ENCODE measurements around the gene MRPL3.

MRPL3 gene

DNA sequence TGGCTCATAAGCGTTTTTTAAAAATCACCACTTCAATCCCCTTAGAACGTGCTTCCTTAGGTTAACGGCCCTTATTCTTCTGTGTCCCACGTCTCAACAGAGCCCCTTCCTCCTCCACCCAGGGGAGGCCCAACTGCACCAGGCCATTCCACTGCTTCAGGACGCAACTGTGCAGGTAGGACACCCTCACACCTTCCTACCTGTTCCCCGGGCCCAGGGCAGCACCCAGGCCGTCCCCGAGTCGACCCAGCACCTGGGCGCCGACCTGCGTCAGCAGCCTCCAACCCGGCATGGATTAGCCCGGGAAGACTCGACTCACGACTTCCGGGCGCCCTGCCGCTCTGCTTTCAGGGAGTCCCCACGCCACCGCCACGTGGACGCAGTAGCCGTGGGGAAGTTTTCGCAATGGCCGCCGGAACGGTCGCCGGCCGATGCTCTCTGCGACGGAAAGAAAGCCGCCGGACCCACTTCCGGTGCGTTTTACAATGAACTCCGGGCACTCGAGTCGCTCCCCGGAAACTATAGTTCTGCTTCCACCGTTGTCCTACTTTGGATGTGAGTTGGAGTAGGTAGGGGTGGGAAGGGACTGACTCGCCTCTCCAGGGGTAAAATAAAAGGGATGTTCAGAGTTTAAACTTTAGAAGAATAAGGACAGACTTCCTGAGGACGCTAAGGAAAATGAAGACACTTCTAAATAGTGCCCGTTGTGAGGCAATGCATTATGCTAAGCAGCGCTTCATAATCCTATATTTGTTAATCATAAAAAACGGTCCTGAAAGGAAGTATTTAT is at the start of gene MRPL3:
MRPL3 (minus strand) TSS at position 442 of the 790 bp plus-strand sequence; CDS start at position 292, 150 bp downstream.
- peak; percentile 86 to 95 for DNase-seq

DNA sequence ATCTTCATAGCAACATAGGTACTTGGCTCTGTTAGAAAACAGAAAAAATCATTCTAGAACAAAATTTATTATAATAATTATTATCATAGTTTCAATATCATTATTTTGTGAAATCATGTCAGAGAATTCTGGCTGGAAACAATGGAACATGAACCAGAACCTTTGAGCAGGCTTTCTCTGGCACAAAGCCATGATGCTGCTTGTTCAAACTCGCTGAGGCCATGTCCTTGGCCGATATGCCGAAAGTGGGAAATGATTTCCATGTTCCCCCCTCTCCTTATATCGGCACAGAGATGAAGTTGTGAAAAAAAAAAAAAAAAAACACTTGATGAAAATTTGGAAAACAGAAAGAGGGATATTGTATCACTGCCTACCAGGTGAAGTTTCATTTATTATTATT is 49.0 kb upstream of the MRPL3 start:
- DNase-seq = peak in 1 of 2 experiments; percentile 54

DNA sequence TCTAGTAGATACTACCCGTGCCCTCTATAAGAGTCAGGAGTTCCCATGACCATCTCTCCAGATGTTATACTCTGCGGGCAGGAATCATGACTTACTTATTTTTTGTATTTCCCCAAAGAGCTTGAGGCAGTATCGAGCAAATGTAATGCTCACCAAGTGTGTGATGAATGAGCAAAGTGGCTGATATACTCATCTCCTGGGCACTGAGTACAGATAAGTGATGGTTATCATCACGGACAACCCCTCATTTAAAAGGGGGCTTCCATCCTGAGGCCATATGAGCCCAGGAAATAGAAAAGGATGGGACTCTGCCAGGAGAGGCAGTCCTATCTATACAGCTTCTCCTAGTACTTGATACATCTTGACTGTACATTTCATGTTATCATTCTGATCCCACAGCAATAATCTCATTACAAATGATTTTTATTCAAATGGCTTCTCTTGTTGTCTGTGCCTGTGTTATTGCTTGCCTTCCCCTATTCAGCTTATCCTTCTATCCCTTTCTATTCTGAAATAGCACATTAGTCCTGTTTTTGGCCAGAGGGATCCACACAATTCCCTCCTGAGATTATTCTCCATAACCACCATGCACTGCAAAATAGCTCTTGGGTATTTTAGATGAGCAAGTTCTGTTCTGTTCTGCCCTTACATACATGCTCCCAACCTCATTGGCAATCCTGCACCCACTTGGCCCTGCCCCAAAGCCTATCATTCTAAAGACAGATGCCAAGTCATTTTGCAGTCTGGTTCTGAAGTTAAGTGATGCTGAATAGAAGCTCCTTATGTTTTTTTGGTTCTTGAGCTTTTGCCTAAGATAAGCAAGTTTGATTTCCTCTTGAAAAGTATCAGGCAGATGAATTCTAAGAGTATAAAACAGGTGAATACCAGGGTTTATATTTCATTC is 48.0 kb upstream of the MRPL3 start:
- peak; percentile 20 to 70 for DNase-seq

DNA sequence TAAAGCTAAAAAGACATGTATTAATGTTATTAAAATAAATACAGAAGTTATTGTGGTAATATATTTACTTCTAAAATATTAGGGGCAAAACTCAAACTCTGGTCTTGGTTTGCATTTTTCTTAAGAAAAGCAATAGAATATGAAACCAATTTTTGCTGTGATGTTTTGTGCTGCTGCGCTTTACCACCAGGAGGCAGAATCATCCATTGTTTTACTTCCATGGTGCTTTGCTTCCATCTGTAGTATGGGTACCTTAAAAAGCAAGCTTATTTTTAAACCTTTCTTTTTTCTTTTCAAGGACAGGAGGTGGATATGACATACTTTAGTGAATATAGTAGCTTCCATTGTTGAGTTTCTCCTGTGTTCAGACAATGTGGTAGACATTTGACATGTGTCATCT is 46.6 kb upstream of the MRPL3 start:
- DNase-seq = peak in 1 of 2 experiments; percentile 8

DNA sequence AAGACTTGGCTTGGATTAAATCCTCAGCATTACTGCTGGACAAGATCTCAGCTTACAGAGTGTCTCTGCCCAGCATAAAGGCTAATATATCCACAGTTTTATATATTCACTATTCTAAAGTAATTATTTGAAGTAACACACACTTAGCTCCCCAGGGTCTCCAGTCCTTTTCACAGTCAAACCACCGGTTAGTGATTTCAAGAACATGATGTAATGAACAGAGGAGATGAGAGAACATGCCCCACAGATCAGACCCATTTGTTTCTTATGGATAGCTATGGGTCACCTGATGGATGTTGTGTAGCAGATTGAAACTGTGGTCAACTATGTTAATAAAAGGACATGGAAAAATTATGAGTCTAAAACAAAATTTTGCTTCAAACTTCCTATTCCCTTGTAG is 44.8 kb upstream of the MRPL3 start:
- no peak for DNase-seq

DNA sequence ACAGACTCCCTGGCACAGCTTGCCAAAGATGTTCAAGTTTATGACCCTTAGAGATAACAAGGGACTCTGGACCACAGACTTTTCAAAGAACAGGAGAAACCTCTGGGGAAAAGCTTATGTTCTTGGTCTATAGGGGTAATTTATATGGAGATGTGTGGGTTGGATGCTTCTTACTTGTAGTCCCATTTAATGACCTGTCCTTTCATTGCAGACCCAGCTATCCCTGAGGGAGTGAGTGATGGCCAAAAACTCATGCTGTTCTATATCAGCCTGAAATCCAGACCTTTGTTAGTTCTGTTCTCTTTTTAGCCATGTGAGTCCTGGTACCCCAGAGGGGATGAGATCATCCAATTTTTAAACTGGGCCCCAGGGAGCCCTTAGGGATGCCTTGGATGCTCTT is 43.7 kb upstream of the MRPL3 start:
- DNase-seq = no peak

DNA sequence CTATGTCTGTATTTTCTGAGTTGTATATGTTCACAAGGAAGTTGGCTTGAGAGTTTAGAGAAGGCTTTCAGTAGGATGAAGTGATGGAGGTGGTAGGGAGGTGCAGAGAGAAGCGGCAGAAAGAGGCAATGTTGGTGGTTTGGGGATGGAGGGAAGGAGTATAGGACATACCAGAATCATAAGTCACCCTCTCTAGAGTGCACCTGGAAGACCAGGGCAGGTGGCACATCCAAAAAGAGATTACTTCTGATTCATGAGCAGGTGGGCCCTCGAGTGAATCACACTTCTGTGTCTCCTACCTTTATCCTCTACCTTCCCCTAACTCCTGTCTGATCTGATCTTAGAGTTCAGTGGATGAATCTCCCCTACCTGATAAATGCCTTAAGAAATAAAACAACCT is 41.8 kb upstream of the MRPL3 start:
- no peak for DNase-seq

DNA sequence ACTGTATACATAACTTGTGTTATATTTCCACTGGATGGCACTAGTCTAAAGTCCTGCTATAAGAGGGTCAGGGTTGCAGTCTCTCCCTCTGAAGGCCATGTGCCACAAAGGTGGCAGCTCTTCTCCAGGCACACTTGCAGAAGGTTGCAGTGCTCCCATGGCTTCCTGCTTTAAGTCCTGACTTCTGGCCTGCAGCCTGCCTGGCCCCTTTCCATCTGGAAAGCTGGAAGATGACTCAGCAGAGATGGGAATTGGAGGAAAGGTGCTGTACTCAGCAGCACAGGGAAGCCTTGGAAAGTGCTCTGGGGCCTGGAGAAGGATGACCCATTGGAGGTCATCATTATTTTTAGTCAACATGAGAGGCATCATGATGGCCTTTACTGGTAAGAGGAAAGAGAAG is 40.9 kb upstream of the MRPL3 start:
- peak; percentile 61 to 87 for DNase-seq

DNA sequence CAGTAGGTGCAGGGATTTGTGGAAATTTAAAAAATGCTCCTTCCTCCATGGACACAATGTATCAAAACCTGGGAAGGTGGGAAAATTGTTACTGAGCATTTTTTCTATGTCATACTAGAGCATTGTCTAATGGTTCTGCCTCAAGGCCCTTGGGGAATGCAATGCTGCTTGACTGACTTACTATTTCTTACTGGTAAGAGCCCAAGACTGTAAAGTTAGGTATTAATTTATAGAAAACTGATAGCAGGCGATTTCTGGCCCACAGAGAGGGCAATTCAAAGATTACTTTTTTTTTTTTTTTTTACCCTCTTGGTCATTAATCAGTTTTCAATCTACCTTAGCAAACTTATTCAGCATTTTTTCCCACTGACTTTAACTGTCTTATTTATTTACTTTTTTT is 38.5 kb upstream of the MRPL3 start:
- DNase-seq = no peak

DNA sequence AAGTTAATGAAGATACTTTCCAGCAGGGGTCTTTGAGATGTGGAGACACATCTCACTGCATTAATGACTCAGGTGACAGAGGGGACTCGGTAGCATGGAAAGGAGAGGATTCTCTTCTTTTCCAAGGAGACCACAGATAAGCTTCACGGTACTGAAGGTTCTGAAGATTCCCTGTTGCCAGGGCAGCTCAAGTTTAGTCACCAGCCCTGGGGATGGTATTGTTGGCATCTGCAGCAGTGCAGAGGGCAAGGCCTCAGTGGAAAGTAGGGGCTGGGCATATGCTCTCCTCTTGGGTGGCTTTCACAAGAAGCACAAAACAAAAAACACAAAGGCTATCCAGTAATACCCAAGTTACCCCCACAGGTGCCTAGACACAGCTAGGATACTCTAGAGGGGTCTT is 38.0 kb upstream of the MRPL3 start:
- DNase-seq = no peak

DNA sequence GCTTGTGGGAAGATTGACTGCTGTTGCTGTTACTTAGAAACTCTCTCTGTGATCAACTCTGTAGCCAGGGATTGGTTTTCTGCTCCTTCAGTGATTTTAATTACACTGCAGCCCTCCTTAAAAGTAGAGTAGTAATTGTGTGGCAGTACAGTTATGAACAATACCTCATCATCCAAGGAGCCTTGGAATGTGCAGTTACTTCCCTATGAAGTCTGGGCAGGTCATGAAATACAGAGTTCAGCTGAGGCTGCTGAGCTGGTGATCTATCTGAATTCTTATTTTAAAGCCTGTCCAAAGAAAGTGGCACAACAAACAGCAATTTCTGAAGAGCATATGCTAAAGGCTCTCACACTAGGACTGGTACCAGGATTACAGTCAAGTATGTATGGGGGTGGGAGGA is 37.4 kb upstream of the MRPL3 start:
- DNase-seq = no peak

DNA sequence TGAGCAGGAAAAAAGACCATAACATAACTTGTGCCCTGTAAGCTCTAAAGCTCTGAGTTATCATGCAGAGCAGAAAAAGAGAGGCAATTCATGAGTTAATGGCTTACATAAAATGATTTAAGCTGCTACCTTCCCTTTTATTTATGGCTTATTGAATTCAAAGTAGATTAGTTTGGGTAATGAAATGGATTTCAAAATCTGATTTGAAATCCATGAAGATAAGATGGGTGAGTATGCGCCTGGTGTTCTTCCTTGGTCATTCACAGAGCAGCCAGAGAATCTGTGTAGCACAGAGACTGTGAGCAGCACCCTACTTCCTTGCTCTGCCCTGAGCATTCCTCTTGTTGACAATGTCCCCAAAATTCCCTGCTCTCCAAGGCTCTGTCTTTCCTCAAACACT is 36.2 kb upstream of the MRPL3 start:
- no peak for DNase-seq

DNA sequence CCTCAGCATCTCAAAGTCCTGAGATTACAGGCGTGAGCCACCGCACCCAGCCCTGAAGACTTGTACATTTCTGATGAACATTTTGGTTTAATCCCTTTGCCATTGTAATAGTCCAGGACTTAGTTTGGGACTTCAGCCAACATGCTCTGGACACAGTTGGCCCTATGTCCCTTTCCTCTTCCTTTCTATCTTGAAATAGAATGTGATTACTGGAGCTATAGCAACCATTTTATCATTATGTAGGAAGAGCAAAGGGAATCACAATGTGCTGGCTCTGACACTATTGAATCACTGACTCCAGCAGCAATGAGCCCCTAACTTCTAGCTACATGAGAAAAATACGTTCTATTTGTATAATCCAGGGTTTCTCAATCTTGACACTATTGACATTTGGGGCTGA is 34.8 kb upstream of the MRPL3 start:
- DNase-seq = no peak

DNA sequence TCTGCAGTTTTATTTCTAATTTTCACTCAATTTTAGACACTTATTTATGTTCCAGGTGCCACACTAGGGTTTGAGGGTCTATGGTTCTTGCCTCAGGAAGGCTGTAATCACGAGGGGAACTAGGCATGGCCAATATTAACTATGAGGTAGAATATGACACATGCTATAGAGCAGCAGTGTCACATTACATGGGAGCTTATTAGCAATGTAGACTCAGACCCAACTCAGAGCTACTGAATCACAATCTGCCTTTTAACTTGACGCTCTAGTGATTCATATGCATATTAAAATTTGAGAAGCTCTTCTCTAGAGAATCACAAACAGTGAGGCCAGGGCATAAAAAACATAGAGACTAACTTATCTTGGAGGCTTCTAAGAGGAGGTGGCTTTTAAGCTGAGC is 32.8 kb upstream of the MRPL3 start:
- peak in 1 of 2 experiments; percentile 37 for DNase-seq

DNA sequence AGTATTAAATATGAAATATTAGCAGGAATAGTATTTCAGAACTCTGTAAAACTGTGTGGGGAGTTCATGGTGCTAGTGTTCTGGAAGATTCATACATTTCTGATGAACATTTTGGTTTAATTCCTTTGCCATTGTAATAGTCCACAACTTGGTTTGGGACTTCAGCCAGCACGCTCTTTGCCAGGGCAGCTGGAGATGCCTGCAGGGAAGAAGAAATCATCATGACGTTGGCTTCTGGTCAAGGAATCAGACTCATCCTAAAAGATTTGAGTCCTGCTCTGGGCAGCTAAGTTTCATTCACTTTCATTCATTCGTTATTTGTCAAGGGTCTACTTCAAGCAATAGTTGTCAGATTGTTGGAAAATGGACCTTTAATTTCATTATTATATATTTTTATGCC is 32.4 kb upstream of the MRPL3 start:
- DNase-seq = peak; percentile 40 to 81

DNA sequence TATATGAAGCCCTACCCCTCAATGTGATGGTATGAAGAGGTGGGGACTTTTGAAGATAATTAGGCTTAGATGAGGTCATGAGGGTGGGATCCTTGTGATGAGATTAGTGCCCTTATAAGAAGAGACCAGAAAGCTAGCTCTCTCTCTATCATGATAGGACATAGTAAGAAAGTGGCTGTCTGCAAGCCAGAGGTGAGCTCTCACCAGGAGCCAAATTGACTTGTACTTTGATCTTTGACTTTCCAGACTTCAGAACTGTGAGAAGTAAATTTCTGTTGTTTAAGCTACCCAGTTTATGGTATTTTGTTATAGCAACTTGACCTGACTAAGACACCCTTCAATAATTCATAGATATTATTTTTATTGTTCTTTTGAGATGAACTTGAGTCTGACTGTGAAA is 29.9 kb upstream of the MRPL3 start:
- no peak for DNase-seq

DNA sequence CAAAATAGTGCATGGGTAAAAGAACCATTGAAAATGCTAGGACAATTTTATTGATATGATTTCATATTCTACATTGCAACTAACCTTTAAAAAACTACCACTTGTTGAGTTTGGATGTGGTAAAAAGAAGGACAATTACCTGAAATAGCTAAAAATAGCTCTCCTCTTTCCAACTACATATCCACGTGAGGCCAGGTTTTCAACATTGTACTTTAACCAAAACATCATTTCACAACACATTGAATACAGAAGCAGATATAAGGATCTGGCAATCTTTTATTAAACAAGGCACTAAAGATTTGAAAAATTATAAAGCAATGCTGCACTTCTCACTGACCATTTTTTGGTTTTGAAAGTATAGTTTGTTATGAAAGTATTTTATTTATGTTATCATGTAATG is 28.1 kb upstream of the MRPL3 start:
- DNase-seq = no peak

DNA sequence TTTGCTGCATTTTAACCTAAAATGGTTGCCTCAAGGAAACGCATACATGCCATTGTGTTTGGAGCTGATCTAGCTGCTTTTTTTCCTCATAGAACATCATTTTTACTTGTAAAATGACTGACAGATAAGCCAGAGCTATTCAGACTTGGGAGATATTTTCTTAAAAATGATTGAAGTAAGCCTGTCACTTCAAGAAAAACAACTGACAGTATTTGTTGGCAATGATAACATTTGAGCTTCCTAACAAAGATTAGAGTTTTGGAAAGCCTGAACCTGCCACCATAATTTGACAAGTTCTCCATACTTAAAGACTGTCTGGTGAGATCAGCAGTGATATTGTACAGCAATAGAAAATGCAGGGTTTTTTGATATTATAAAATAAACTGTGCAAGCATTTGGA is 27.6 kb upstream of the MRPL3 start:
- no peak for DNase-seq

DNA sequence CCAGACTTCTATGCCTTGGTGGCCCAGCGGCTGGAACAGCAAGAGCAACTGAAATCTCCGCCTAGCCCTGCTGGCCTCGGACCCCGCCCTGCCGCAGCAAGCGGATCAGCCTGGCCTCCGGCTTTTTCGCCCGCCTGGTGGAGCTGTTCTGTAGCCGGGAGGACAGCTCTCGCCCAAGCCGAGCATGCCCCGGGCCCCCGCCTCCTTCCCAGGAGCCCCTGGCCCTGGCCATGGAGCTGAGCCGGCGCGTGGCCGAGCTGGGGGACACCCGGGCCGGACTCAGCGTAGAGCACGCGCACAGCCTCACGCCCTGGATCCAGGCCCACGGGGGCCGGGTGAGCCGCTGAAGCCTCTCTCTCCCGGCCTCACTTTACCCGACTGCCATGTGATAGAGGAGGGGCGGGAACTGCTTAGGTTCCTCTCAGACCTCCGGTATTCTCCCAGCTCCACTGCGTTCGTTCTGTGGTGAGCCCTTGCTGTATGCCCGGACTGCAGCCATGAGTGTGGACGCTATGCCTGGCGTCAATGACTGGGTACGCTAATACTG is 24.1 kb upstream of the MRPL3 start:
- DNase-seq = peak; percentile 14 to 84

DNA sequence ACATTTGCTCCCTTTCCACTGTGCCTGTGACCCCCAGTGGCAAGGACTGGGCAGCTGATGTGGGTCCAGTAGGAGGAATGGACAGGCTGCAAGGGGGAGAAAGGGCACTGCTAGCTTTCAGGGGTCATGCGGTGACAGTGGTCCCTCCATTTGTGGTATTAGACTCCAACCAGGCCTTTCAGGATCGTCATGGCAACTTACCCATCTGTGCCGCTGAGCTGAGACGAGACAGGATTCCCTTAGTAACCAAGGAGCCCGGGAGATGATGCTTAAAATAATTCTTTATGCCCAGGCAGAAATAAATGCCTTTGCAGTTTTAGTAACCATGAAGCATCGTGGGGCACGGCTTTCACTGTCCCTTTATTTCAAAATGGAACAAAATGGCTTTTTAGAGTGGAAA is 15.9 kb upstream of the MRPL3 start:
- no peak for DNase-seq

DNA sequence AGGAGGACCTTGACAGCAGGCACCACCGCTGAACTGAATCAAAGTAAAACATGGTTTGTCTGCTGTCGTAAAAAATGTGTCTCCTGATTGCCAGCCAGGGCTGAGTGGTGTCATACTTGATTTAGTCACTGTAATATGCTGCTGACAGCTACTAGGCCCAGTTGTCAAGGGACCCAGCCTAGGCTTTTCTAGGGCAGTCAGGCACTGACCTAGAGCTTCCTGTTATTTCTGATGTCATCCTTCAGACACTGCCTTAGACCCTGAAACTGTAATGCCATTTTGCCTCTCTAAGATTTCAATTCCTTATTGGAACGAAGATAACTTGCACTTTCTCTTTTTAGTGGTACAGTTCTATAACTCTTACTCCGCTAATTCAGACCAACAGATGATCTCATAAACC is 2.6 kb upstream of the MRPL3 start:
- no peak for DNase-seq

DNA sequence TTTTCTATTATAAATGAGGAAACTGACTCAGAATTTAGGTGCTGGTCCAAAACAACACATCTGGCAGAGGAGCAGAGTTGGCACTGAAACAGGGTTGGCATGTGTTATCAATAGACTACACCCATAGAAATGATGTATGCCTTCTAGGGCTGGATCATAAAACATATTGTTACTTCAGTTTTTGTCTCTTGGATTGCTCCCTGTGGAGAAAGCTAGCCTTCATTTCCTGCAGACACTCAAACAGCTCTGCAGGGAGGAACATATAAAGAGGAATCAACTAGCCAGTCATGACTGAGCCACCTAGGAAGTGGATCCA is 507 bp upstream of the MRPL3 start:
- DNase-seq = peak in 1 of 2 experiments; percentile 27

DNA sequence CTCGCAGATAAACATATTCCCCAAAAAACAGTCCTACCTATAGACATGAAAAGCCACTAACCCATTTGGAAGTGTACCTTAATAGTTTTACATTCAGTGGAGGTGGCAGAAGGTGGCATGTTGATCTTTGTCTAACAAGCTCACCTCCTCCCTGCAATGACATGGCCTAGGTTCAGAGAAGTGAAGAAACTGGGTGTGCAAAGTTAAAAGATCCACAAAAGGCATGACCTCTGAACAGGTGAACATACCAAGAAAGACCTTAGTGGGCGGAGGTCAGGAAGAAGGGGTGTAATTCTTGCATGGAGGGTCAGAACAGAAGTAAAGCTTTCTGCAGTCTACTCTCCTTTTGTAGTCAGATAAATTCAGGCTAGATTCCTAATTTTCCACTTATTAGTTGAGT is 822 bp downstream of the MRPL3 start:
- no peak for DNase-seq

DNA sequence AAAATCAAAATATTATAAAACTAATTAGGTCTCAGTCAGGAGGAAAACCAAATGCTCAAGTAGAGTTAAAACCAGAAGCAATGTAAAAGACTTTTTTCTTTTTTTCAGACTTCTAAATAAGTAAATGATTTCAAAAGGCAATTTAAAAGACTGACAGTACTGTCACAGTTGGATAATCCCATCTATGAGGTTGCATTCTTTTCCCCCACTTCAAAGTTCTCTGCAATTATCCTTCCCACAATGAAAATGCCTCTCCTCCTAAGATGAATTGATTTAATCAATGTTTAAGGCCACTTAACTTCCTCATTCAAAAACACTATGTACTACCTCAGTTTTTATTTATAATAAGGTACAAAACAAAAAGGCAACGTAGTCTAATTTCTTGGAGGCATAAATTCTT is 8.1 kb downstream of the MRPL3 start:
- DNase-seq = no peak
